ENCODE measurements around the gene NEDD4L.
A peak's percentile ranks its signal among the peaks of the same experiment; 100 is the strongest.

Gene NEDD4L

DNA sequence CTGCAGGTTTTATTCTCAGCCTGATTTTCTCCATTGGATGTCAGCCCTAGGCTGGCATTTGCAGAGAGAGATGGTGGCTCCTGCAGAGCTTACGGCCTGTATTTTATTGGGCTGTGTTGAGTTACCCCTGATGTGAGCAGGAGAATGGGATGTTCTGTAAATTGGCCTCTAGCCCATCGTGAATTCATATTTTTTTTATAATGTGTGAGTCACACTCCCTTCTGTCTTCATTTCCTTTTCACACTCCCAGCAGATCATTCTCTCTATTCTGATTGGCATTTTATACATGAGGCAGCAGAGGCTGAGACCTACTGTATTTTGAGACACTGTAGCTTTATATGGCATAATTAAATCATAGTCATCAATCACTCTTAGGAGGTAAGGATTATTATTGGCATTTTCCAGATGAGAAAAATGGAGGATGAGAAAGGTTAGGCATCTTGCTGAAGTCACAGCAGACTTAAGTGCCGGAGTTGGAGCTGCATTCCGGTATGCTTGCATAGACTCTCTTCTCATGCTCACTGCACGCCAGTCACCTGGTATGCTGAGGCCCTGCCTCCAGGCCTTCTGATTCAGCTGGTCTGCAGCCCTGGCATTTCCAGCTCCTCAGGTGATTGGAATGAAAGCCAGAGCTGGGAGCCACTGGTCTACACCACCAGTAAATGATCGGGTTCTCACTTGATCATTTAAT lies 142.4 kb downstream of the NEDD4L start:
- DNase-seq = no peak

DNA sequence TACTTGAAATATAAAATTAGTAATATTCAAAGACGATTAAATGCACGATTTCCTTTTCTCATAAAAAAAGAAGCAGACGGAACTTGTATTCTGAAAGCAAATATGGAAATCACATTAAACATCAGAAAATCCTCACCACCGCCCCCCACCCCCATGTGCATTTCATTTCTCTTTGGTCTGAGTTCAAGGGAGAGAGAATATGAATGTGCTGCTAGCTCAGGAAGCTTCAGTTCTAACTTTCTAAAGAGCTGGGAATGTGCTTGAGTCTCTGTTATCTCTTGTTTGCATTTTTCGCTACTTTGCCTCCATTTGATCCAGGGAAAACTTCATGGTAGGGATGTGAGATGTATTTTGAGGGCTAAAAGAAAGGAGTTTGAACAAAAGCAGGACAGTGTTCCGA lies 143.6 kb downstream of the NEDD4L start:
- no peak for DNase-seq

DNA sequence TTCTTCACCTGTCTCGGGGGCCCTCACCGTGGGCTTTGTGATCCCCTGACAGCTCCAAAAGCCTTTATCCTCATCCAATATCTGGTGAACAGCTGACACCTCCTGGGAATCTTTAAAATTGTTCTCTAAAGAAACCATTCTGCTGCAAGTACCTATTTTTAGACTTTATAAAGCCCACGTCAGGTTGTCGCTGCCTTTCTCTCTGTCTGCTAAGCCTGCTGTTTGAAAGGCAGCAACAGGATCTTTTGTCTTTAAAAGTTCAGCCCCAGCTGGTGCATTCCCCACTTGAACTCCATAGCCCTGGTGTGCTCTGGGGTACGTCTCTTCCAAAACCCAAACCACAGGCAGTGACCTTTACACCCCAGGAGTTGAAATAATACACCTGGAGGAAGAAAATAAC lies 145.0 kb downstream of the NEDD4L start:
- no peak for DNase-seq

DNA sequence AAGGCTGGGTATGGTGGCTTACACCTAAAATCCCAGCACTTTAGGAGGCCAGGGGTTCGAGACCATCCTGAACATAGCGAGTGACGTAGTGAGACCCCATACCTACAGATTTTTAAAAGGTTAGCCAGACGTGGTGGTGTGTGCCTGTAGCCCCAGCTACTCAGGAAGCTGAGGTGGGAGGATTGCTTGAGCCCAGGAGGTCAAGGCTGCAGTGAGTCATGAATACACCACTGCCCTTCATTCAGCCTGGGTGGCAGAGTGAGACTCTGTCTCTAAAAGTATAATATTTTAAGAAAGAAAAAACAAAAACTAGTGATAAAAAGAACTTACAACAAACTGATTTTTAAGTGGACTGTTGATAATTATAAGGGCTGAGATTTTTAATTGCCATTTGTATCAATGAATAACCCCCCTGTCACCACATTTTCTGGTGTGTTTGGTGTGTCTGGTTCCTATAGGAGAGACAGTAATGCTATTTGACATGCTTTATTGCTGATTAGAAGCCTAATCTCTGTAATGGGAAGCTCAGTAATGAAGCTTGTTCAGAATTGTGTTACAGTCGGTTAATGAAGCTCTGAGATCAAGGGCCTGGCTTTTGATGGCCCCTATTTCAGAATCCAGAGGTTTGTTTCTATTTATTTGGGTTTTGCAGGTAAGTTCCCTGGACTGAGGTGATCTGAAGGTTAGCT lies 147.0 kb downstream of the NEDD4L start:
- peak in 1 of 2 donors; percentile 1 for DNase-seq

DNA sequence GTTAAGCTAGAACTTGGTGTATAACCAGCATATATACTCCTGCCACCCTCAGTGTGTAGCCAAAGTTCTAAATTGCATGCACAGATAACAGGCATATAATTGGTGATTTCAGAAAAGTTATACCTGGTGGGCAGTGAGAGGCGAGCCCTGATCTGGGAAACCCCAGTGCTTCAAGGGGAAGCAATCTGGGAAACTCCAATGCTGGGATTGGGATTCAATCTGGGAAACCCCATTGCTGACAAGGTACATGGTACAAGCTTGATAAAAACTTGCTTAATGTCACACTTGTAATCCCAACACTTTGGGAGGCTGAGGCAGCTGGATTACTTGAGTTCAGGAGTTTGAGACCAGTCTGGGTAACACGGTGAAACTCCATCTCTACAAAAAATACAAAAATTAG lies 147.6 kb downstream of the NEDD4L start:
- DNase-seq = no peak

DNA sequence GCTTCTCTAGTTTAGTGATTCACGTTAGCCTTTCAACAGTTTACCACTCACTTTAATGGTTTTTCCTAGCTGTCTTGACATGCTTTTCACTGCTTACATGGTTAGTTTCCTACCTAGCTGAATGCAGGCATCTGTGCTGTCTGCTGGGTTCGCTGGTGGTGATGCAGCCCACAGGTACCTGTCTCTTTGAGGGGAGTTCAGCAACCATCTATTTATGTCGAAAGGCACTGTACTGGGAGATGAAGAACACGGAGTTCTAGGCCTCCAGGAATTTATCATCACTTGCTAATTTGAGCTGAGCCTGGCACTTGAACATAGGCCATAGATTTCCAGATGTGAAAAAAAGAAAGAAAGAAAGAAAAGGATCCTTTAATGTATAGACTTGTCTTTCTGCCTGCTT lies 148.5 kb downstream of the NEDD4L start:
- peak in 1 of 2 donors; percentile 1 for DNase-seq

DNA sequence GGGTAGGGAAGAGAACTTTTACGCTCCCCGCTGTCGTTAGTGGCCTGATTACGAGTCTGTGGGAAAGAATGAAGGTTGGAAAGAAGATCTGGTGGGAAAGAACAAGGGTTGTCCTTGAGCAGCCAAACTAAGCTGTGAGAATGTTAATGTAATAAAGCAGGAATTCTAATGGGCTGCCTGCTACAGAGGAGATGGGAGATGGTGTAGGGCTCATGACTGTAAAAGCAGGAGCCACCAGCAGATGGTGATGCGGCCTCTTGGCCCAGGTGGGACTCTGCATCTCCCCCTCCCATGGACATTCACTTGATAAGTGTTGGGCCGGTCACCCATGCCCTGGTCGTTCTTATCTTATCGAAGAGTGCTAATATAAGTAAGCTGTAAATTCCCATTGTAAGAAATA lies 150.0 kb downstream of the NEDD4L start:
- peak in 1 of 2 donors; percentile 1 for DNase-seq

DNA sequence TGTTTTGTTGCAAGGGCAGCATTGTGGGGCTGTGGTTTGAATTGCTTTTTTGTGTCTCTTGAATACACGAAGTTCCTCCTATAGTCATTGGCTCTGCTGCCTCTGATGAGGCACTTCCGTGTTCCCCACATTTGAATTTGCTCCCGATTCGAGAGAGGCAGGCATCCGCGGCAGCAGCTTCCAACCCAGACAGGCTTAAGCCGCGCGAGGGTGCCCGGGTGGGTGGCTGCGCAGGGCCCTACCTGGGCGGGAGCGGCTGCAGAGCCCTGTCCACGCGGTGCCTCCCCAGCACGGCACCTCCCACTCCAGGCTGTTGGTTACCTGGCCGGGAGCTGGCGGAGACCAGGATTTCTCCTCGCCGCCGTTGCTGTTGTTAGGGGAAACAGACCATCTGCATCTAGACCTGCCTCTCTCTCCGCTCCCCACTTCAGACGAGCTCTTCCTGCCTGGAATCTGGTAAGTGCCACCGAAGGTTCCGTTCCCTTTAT lies 151.3 kb downstream of the NEDD4L start:
- peak; percentile 40 to 55 for DNase-seq

DNA sequence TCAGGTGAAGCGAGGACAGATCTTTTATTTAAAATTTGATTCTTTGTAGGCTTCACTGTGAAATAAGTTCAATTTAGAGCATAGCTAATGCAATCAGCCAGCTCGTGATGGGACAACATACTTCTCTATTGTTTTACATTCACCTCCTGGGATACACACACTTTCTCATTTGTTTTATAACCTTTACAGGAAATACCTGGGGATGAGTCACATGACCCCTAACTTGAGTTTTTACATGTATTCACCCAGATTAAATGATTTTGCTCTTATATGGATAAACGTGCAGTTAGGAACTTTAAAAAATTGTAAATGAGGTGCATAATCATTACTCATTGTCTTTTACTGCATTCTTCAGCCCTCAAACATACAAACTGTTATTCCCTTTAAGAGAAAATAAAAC lies 152.1 kb downstream of the NEDD4L start:
- peak in 1 of 2 donors; percentile 2 for DNase-seq

DNA sequence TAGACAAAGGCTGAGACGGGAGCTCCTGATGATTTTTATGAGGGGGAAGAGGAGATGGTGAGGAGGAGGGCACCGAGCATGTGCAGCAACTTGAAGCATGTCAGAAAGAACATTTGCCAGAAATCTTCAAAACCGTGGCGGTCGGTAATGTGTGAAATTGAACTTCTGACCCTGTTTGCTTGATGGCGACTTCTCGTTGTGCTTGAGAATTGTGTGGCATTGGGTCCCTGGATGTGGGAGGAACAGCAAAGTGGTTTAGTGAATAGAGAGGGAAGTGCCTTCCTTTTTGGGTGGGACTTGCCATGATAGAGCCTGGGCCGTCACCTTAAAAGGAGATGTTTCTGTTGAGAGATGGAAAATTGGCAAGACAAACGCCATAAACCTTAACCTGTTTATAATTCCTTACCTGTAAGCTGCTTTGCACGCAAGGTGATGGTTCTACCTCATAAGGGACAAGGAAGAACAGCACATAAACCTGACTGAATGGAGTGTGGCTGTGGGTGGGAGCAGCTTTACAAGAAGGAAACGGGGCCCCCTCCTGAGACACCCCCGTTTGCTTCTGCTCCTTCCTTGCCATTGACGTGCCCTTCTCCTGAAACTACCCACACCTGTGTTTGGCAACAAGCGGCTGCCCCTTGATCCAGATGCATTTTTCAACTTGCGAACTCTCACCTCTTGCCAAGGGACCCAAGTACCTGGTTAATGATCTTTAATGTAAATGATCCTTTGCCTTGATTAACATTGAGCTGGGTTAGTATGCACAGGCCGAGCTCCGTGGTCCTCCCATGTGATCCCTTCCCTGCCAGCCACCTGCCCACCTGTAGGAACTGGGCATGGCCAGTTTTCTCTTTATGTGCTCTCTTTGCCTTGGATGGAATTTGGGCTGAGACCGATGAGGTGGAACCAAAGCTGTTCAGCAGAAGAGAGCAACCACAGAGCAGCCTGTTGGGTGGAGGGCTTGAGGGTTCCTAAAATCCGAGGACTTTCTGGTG lies 153.2 kb downstream of the NEDD4L start:
- DNase-seq = peak in 1 of 2 donors; percentile 1

DNA sequence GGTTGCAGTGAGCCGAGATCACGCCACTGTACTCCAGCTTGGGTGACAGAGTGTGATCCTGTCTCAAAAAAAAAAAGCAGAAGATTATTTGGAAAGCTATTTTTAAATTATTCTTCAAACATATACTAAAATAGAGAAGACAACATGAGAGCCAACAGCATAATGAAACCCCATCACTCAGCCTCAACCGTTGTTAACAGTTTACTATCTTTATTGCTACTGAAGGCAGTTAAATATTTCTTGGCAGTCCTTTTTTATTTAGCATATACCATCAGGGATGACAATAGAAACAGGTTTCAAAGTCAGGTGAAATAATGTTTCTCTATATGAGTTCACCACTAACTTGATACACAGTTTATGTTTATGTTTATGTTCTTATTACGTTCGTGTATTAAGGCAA lies 157.2 kb downstream of the NEDD4L start:
- DNase-seq = no peak

DNA sequence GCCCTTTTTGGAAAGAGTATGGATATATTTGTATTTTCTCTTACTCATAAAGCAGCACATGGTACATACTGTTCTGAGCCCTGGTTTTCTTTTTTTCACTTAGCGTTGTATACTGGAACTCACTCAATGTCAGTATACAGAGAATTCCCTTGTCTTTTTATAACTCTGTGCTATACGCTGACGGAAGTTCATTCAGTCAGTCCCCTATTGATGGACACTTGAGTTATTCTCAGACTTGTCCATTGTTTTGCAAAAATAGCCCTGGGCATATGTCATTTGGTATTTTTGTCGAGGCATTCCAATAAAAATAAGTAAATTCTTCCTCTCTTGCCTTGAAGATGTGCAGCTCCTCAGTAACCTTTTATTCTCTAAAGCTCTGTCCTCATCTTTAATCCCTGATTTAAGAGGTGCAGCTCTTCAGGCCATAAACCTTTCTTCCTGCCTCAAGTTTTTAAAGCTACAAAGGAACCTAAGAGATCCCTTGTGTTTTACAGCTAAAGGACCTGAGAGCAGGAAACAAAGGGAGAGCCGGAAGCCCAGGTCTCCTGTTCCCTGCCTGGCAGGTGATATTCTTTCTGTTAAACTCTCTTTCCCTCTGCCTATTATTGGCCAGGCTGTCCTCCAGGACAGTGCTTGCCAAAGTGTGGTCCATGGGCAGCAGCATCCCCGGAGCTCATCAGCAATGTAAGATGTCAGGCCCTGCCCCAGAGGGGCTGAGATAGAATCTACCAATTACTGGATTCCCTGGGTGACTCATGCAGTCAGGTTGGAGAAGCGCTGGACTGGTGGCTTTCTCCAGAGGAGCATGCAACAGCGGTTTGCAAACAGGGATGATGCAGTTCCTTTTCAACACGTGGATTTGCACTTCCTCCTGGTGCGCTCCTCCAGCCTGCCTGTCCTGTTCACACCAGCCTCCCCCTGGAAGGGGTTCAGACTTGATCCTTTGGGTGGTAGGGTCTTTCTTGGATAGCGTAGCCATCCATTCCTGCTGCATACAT lies 158.0 kb downstream of the NEDD4L start:
- DNase-seq = peak; percentile 21 to 56

DNA sequence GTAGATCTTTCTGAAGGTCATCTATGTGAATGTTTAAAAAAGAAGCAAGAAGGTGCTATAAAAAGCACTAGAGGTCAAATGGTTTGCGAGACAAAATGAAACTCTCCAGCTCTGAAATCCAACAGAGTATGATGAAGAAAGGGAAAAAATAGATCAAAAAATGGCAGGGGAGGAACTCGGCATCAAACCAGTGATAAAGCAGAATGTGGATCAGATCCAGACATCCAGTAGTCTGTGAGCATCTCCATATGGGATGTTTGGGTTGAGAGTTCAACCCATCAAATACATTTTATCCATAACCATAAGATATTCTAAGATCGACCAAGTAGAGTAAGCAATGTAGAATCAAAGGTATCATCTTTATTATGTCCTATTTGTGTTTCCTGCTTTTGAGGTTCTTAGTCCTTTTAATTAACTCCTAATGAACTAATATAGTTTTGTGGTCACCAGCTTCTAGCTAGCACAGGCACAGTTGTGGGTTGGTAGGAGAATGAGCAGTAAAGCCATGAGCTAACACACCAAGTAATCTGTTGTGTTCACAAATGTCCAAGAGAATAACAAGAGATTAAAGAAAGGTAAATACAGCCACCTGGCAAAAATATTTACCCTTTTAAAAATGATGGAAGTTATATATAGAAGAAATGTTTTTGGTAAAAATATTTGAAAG lies 160.9 kb downstream of the NEDD4L start:
- no peak for DNase-seq

DNA sequence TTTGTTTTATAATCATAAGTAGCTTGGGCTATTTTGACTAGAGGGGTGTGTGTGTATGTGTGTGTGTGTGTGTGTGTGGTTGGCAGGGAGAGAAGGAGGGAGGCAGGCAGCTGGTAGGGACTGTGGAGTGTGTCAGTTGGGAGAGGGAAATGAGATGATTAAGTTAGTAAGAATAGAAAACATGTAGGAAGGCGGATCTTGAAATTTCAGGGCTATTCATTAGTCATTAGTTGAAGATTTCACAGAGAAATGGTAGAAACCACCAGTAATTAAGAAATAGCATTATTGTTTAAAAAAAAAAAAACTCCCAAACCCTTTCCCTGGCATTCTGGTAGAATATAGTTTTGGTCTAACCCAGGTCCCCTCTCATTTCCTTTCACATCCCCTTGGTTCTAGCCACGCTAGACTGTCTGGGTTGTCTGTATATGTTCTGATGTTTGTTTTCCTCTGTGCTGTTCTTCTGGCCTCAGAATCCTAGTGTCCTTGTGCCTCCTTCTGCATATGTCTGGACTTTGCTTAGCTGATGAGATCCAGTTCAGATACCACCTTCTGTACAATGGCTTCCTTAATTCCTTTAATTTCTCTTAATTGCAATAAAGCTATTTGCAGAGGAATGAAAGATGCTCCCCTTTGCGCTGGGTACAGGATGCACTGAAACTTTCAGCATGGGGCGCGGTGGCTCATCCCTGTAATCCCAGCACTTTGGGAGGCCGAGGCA lies 161.6 kb downstream of the NEDD4L start:
- peak; percentile 14 to 16 for DNase-seq

DNA sequence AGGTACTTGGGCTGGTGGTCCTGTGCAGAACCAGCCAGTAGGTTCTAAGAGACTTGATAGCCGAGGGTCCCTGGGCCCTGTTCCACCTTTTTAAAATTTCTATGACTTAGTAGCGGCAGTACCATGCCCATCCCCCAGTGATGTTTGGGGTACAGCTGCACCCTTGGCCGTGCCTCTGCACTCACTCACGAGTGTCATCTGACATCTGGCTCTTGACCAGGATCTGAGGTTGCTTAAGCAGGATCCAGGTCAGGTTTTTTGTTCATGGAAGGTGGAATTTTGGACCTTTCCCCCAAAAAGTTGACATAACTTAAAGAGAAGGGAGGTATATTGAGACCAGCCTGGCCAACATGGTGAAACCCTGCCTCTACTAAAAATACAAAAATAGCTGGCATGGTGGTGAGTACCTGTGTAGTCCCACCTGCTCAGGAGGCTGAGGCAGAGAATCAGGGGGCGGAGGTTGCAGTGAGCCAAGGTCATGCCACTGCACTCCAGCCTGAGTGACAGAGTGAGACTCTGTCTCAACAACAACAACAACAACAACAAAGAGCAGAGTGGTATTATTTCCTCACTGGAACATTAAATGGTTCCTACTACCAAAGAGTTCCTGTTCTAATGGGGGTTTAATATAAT lies 163.6 kb downstream of the NEDD4L start:
- no peak for DNase-seq

DNA sequence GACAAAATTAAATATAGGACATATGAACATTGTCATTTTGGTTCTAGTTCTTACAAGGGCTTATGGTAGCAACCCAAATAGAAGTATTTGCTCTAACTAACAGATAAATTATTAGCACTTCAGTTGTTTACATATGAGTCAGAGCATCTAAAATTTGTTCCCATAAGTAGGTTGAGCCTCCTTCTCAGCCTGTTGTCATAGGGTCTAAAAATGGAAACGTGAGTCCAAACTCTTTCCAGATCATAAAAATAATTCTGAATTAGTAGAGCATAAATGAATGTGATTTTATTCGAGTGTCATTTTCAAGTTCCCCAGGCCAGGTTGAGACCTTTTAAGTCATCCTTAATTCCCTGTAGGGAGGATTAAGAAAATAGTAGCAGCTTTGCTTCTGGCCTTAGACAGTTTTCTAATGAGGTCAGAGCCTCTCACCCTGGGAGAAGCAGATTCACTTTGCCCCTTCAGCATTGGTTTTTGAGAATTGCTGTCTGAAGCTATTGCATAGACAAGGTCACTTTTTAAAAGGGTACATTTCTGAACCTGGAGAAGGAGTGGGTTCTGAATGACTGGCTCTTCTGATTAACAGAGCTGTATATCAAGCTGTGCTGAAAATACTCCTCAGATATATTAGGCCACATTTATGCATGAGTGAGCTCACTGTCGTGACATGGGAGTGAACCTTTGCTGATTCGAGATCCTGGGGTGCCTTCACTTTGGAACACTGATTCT lies 164.3 kb downstream of the NEDD4L start:
- DNase-seq = no peak

DNA sequence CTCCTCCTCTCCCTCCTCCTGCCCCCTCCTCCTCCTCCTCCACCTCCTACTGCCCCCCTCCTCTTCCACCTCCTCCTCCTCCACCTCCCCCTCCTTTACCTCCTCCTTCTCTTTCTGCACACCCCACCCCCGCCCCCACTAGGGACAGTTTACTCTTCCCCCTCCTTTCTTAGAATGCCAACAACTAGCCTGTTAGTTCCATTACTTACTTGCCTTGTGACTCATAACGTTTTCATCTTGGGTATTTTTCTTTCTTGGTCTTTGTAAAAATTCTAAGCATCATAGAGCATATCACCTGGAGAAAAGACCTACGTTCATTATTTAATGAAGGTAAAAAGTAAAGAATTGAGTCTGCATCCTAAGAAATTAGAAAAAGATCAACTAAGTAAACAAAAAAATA lies 165.3 kb downstream of the NEDD4L start:
- no peak for DNase-seq

DNA sequence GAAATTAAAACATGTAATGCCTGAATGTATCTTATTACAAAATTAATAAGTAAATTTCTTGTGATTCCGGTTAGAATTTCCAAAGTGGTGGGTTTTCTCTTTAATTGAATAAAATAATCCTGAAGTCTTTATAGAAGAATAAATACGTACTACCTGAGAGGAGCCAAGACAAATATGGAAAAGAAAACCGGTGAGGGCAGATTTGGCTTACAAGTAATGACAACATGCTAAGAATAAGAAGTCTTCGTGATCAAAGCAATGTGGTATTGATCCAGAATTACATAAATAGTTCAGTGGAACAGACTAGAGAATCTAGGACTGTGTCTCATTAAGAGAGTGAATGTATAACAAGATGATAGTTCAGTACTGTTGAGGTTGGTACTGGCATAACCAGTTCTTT lies 167.5 kb downstream of the NEDD4L start:
- DNase-seq = no peak

DNA sequence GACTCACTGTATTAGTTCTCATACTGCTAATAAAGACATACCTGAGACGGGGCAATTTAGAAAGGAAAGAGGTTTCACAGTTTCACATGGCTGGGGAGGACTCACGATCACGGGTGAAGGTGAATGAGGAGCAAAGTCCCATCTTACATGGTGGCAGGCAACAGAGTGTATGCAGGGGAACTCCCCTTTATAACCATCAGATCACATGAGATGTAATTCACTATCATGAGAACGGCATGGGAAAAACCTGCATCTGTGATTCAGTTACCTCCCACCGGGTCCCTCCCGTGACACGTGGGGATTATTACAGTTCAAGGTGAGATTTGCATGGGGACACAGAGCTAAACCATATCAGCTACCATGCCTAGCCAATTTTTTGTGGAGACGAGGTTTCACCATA lies 168.2 kb downstream of the NEDD4L start:
- no peak for DNase-seq

Data from inflammatory macrophage (primary cell).